Amniotic epithelial cell (primary cell): Measurements from ENCODE around the gene ZNF814.
"Not testable (repeated sequence)": the region's sequence is repeated elsewhere in the genome, so short reads cannot be mapped to it uniquely, and the experiment has no call there.

Experiments
- DNase-seq: peaks from one replicate; pipeline ENCODE4 v3.0.0-alpha.2; 2010; ENCODE audit warnings: low read depth

The ZNF814 gene

GRCh38 chr19:57854117-57854516 lies 34.7 kb downstream of the ZNF814 start:
- not testable (repeated sequence) for DNase-seq

- DNase-seq = not testable (repeated sequence)
These were observed 36.8 kb downstream of the ZNF814 start for GRCh38 chr19:57851812-57852603.

DNA sequence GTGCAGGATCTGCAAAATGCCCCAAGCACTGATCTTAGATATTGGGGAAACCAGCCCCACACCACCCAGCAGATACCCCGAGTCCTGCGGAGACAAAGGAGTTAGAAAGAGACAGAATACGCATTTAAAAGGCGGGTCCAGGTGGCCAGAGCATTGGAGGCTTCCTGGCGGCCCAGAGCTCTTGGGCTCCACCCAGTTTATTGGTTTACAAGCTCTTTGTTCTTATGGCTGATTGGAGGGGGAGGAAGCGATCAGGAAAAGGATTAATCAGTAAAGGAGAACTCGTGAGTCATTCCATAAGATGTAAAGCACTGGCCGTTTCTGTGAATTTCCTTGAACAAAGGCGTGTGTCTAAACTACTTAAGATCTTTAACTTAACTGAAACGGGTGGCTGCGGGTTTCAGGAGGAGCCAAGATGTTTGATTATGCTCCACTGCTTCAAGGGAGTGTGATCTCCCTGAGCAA lies 38.3 kb downstream of the ZNF814 start:
- DNase-seq = peak; percentile 41

- peak; percentile 86 for DNase-seq
These were observed 39.0 kb downstream of the ZNF814 start, which contains the start of gene ZNF587 for GRCh38 chr19:57849666-57850473. Gene ZNF587 (plus strand): TSS chr19:57849859. CDS start chr19:57850039, 180 bp downstream.

- DNase-seq = not testable (repeated sequence)
These were observed 39.6 kb downstream of the ZNF814 start for GRCh38 chr19:57849162-57849665.

DNA sequence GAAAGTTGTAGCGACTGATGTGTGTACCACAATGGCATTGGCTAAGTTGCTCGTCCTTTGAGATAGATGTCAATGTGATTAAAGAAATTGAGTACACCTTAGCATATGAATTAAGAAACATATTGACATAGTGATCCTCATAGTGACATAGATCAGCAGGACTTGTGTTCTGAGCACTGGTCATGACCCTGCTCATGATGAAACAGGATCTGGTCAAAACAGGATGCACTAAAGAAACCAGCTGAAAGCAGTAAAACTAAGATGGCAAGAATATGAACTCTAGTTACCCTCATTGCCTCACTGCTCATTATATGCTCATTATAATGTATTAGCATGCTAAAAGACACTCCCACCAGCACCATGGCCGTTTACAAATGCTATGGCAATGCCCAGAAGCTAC lies 41.7 kb downstream of the ZNF814 start:
- DNase-seq = not testable (repeated sequence)

GRCh38 chr19:57841122-57841763 lies 47.6 kb downstream of the ZNF814 start:
- DNase-seq = no peak

- not testable (repeated sequence) for DNase-seq
These were observed 50.1 kb downstream of the ZNF814 start for GRCh38 chr19:57838622-57839191.

GRCh38 chr19:57836991-57837390 lies 51.8 kb downstream of the ZNF814 start:
- not testable (repeated sequence) for DNase-seq

- peak; percentile 85 for DNase-seq
These were observed 58.7 kb downstream of the ZNF814 start, which contains the start of gene ZNF587B for GRCh38 chr19:57830071-57830602. Gene ZNF587B (plus strand): TSS chr19:57830299. CDS start chr19:57830529, 230 bp downstream.

DNA sequence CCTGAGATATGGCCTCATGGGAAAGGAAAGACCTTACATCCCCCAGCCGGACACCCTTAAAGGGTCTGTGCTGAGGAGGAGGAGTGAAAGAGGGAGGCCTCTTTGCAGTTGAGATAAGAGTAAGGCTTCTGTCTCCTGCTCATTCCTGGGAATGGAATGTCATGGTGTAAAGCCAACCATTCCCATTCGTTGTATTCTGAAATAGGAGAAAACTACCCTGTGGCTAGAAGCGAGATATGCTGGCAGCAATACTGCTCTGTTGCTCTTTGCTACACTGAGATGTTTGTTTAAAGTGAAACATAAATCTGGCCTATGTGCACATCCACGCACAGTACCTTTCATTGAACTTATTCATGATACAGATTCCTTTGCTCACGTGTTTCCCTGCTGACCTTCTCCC lies 59.5 kb downstream of the ZNF814 start:
- peak; percentile 96 for DNase-seq

GRCh38 chr19:57825511-57825910 lies 63.3 kb downstream of the ZNF814 start:
- peak; percentile 51 for DNase-seq

DNA sequence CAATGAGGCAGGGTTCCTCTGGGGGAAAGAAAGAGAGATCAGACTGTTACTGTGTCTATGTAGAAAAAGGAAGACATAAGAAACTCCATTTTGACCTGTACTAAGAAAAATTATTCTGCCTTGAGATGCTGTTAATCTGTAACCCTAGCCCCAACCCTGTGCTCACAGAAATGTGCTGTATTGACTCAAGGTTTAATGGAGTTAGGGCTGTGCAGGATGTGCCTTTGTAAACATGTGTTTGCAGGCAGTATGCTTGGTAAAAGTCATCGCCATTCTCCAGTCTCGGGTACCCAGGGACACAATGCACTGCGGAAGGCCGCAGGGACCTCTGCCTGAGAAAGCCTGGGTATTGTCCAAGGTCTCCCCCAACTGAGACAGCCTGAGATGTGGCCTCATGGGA lies 65.2 kb downstream of the ZNF814 start:
- not testable (repeated sequence) for DNase-seq

- not testable (repeated sequence) for DNase-seq
These were observed 65.7 kb downstream of the ZNF814 start for GRCh38 chr19:57823155-57823554.

- not testable (repeated sequence) for DNase-seq
These were observed 67.3 kb downstream of the ZNF814 start for GRCh38 chr19:57821501-57821900.

DNA sequence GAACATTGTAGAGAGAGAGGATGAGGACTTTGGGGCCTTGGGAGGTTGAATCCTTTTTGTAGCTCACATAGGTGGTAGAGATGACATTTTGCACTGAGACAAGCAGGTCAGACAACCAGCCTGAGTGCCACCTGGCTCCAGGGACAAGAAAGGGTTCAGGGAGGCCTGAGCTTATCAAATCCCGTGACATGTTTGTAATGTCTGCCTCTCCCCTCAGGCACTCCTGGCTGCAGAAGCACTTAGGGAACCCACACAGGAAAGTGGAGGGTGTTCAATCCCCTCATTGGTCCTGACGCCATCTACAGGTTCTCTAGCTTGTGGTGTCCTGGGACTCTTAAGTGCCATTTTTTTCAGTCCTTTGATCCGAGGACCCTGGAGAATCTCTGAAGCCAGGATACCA lies 67.7 kb downstream of the ZNF814 start:
- not testable (repeated sequence) for DNase-seq

GRCh38 chr19:57820599-57820998 lies 68.2 kb downstream of the ZNF814 start:
- DNase-seq = no peak

- DNase-seq = peak; percentile 95
These were observed 69.2 kb downstream of the ZNF814 start for GRCh38 chr19:57819475-57820148.

DNA sequence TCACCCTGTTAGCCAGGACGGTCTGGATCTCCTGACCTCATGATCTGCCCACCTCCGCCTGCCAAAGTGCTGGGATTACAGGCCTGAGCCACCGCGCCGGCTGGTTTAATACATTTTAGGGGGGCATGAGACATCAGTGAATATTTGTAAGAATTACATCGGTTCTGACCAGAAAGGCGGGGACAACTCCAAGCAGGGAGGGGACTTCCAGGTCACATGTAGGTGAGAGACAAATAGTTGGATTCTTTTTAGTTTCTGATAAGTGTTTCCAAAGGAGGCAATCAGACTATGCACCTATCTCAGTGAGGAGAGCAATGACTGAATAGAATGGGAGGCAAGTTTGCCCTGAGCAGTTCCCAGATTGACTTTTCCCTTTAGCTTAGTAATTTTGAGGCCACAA lies 70.5 kb downstream of the ZNF814 start:
- DNase-seq = no peak

- no peak for DNase-seq
These were observed 70.9 kb downstream of the ZNF814 start for GRCh38 chr19:57817976-57818375.

GRCh38 chr19:57816652-57817051 lies 72.2 kb downstream of the ZNF814 start:
- DNase-seq = no peak
